Measurements from ENCODE around the gene SPAG16. TPM values are rescaled to one million over a fixed set of nuclear protein-coding genes. Genes with fewer than 3 reads are reported as not detected.

SPAG16 gene
- total RNA-seq, 1 experiment from 2014 or later, result 30.0 TPM

- ChIA-PET POLR2A (ENCODE audit: unreplicated experiment) (no interaction called here), CTCF (no interaction called here)
- H3K9me3 ChIP-seq (ENCODE audit: insufficient read depth, low read depth), result no peaks in the 10 kb centered on the region
- H4K20me1 ChIP-seq (ENCODE audit: insufficient read depth), result no peaks in the 10 kb centered on the region
- H2AFZ ChIP-seq, result no peak overlapping the region
- no peaks in the 10 kb centered on the region for H3K4me1 ChIP-seq (replicated peaks; ENCODE audit: insufficient read depth)
- intact Hi-C loops (cut with micrococcal nuclease; ENCODE audit: unreplicated experiment), result no loop called here
- no peak overlapping the region for H3K4me2 ChIP-seq
- H3K27me3 ChIP-seq (ENCODE audit: insufficient read depth, low read depth), result no peaks in the 10 kb centered on the region
- no TSS peak for BruUV-seq (replicated peaks)
- H3K27ac ChIP-seq, result no peak overlapping the region
- DNase-seq, result no peak
- no peaks in the 10 kb centered on the region for H3K9me2 ChIP-seq (ENCODE audit: insufficient read depth)
- no peak for TF ChIP-seq EZH2 (IDR thresholded peaks at IDR 0.05; ENCODE audit: low read depth)
- TF ChIP-seq, protein P1, sequence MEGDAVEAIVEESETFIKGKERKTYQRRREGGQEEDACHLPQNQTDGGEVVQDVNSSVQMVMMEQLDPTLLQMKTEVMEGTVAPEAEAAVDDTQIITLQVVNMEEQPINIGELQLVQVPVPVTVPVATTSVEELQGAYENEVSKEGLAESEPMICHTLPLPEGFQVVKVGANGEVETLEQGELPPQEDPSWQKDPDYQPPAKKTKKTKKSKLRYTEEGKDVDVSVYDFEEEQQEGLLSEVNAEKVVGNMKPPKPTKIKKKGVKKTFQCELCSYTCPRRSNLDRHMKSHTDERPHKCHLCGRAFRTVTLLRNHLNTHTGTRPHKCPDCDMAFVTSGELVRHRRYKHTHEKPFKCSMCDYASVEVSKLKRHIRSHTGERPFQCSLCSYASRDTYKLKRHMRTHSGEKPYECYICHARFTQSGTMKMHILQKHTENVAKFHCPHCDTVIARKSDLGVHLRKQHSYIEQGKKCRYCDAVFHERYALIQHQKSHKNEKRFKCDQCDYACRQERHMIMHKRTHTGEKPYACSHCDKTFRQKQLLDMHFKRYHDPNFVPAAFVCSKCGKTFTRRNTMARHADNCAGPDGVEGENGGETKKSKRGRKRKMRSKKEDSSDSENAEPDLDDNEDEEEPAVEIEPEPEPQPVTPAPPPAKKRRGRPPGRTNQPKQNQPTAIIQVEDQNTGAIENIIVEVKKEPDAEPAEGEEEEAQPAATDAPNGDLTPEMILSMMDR (conservative IDR thresholded peaks at IDR 0.05), result no peak
- no peaks in the 10 kb centered on the region for H3K36me3 ChIP-seq (ENCODE audit: low read depth)
- H3F3A ChIP-seq (ENCODE audit: insufficient read depth, low read depth), result no peaks in the 10 kb centered on the region
- H3K79me2 ChIP-seq (ENCODE audit: low read depth), result no peaks in the 10 kb centered on the region
- H3K4me3 ChIP-seq, result no peak overlapping the region
These were observed 948.9 kb downstream of the SPAG16 start for GRCh38 chr2:214233164-214233563.

DNA sequence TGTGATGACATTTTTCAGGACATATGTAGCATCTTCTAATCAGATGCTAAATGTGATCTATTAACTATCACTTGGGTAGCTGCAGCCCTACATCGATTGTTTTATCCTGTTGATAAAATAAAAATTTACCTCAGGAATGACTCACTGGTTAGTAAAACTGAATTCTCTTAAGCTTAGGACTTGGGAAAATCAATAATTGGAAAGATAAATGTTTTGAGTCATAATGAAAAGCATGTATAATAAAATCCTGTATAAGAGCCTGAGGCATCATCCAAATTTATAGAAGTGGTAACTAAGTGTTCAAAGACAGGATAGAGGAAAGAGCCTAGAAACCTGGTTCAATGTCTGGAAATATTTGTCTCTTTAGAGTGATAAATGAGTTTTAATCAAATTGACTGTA lies 958.5 kb downstream of the SPAG16 start:
- CTCF ChIA-PET, result no interaction called here

GRCh38 chr2:214244847-214245246 lies 960.6 kb downstream of the SPAG16 start:
- Histone ChIP-seq H3K4me1 (replicated peaks; ENCODE audit: insufficient read depth) (no peaks in the 10 kb centered on the region), H3F3A (ENCODE audit: insufficient read depth, low read depth) (no peaks in the 10 kb centered on the region), H3K4me2 (no peak overlapping the region), H3K9me2 (ENCODE audit: insufficient read depth) (no peaks in the 10 kb centered on the region), H3K79me2 (ENCODE audit: low read depth) (no peaks in the 10 kb centered on the region), H3K4me3 (no peak overlapping the region), H4K20me1 (ENCODE audit: insufficient read depth) (no peaks in the 10 kb centered on the region), H3K36me3 (ENCODE audit: low read depth) (no peaks in the 10 kb centered on the region), H3K9me3 (ENCODE audit: insufficient read depth, low read depth) (no peaks in the 10 kb centered on the region), H3K27ac (no peak overlapping the region), H2AFZ (no peak overlapping the region), H3K27me3 (ENCODE audit: insufficient read depth, low read depth) (no peaks in the 10 kb centered on the region)
- intact Hi-C loops (cut with micrococcal nuclease; ENCODE audit: unreplicated experiment), result no loop called here
- TF ChIP-seq, protein P1 (conservative IDR thresholded peaks at IDR 0.05), result no peak
- TF ChIP-seq EZH2 (IDR thresholded peaks at IDR 0.05; ENCODE audit: low read depth), result no peak
- DNase-seq, result no peak
- no TSS peak for BruUV-seq (replicated peaks)
- ChIA-PET POLR2A (ENCODE audit: unreplicated experiment) (no interaction called here), CTCF (no interaction called here)

More for the DNA sequence above, 958.5 kb downstream of the SPAG16 start:
- Histone ChIP-seq H3K36me3 (ENCODE audit: low read depth) (no peaks in the 10 kb centered on the region), H3K27me3 (ENCODE audit: insufficient read depth, low read depth) (no peaks in the 10 kb centered on the region), H3F3A (ENCODE audit: insufficient read depth, low read depth) (no peaks in the 10 kb centered on the region), H3K4me3 (no peak overlapping the region), H3K9me3 (ENCODE audit: insufficient read depth, low read depth) (no peaks in the 10 kb centered on the region), H3K4me1 (replicated peaks; ENCODE audit: insufficient read depth) (no peaks in the 10 kb centered on the region), H2AFZ (no peak overlapping the region), H3K9me2 (ENCODE audit: insufficient read depth) (no peaks in the 10 kb centered on the region), H3K4me2 (no peak overlapping the region), H3K27ac (no peak overlapping the region), H3K79me2 (ENCODE audit: low read depth) (no peaks in the 10 kb centered on the region), H4K20me1 (ENCODE audit: insufficient read depth) (no peaks in the 10 kb centered on the region)
- no peak for DNase-seq
- TF ChIP-seq EZH2 (IDR thresholded peaks at IDR 0.05; ENCODE audit: low read depth), result no peak
- TF ChIP-seq, protein P1 (conservative IDR thresholded peaks at IDR 0.05), result no peak
- POLR2A ChIA-PET (ENCODE audit: unreplicated experiment), result no interaction called here
- intact Hi-C loops (cut with micrococcal nuclease; ENCODE audit: unreplicated experiment), result no loop called here
- BruUV-seq (replicated peaks), result no TSS peak

Data from PC-9 (cell line).